SKM-1 (cell line): ENCODE results near the gene MPP1.

Source experiments
- DNase-seq: peaks from one replicate; lab custom pipeline; 2025; ENCODE audit not compliant: unreplicated experiment; lab: John Stamatoyannopoulos, UW

MPP1 gene

GRCh38 chrX:154732421-154733065, 72.7 kb downstream of the MPP1 start:
- DNase-seq, result no peak

GRCh38 chrX:154731881-154732280, 73.4 kb downstream of the MPP1 start:
- DNase-seq, result no peak

- DNase-seq, result no peak
These were observed 74.1 kb downstream of the MPP1 start for GRCh38 chrX:154731184-154731583.

DNA sequence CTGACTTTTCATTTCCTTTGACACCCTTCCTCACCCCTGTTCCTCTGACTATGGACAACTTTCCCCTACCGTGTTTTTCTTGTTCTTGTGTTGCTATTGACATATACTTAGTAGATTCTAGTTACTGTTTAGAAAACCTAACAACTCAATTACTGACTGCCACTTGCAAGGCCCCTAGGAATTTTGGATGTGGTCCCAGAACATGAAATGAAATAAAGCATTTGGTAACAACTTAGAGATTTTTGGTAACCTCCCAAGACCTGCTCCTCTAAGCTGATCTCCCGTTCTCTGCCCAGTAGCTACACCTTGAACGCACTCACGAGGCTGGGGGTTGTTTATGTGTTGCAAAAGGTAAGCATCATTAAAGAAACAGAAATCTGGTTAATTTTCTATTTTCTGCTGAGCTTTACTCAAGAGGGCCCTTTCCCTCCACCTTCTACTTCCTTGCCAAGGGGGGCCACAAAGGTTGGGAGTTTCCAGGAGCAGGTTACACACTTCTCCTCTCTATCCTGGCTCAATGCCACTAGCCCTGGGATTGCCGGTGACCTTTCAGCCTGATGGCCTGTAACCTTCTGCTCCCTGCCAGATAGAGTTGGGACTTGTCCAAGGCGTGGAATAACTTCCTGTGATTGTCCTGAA, 74.9 kb downstream of the MPP1 start:
- DNase-seq, result no peak

DNA sequence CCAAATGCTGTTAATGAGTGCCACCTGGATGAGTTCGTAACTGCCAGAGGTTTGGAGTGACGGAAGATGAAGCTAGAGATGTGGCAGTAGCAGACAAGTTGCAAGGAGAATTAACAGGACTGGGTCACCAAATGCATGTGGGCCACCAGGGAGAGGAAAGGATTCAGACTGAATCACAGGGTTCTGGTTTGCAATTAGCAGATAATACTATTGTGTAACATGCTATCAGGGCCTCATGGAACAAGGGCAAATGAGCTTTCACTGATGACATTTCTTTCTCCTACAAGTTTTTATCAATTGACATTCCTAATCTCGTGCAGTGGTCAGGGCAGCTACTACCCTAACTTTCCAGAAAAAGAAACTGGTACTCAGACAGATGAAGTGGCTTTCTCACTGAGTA, 75.8 kb downstream of the MPP1 start:
- no peak for DNase-seq
